ENCODE data around the gene SKAP2.

DNA sequence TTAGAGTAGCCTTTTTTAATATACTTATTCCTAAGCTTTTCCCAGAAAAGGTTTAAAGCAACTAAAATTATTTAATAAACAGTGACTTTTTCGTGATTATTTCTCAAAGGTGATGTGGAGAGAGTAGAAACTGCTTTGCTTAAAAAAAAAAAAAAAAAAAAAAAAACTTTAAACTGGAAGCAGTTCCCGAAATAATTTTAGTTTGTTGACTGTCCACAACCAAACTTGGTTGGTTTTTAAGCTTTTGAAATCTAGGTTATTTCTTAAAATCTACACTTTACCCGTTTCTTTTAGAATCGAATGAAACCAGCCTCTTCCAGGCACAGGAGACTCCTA is 7.3 kb downstream of the SKAP2 start:
- TF ChIP-seq, protein P1, sequence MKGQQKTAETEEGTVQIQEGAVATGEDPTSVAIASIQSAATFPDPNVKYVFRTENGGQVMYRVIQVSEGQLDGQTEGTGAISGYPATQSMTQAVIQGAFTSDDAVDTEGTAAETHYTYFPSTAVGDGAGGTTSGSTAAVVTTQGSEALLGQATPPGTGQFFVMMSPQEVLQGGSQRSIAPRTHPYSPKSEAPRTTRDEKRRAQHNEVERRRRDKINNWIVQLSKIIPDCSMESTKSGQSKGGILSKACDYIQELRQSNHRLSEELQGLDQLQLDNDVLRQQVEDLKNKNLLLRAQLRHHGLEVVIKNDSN (IDR thresholded peaks at IDR 0.05), result no peak
- TF ChIP-seq, protein P2, sequence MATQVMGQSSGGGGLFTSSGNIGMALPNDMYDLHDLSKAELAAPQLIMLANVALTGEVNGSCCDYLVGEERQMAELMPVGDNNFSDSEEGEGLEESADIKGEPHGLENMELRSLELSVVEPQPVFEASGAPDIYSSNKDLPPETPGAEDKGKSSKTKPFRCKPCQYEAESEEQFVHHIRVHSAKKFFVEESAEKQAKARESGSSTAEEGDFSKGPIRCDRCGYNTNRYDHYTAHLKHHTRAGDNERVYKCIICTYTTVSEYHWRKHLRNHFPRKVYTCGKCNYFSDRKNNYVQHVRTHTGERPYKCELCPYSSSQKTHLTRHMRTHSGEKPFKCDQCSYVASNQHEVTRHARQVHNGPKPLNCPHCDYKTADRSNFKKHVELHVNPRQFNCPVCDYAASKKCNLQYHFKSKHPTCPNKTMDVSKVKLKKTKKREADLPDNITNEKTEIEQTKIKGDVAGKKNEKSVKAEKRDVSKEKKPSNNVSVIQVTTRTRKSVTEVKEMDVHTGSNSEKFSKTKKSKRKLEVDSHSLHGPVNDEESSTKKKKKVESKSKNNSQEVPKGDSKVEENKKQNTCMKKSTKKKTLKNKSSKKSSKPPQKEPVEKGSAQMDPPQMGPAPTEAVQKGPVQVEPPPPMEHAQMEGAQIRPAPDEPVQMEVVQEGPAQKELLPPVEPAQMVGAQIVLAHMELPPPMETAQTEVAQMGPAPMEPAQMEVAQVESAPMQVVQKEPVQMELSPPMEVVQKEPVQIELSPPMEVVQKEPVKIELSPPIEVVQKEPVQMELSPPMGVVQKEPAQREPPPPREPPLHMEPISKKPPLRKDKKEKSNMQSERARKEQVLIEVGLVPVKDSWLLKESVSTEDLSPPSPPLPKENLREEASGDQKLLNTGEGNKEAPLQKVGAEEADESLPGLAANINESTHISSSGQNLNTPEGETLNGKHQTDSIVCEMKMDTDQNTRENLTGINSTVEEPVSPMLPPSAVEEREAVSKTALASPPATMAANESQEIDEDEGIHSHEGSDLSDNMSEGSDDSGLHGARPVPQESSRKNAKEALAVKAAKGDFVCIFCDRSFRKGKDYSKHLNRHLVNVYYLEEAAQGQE (IDR thresholded peaks at IDR 0.05; ENCODE audit: low read depth), result no peak
- TF ChIP-seq RAD21 (IDR thresholded peaks at IDR 0.05; ENCODE audit: low read depth) (no peak), ZBTB7A (IDR thresholded peaks at IDR 0.05; ENCODE audit: low read depth) (no peak), NFIC (IDR thresholded peaks at IDR 0.05) (no peak), CEBPB (IDR thresholded peaks at IDR 0.05) (no peak)
